Sigmoid colon (tissue), 4 donors: ENCODE measurements around the gene E2F2.

Experiments
- CTCF ChIP-seq, 4 experiments: fragments of 450-650 bp in 3 of 4; fragments of 200-600 bp in 1 of 4; IDR thresholded peaks; one replicate each; pipeline ENCODE4 v1.5.1; 2016 to 2019; ENCODE audit warnings: antibody characterized with exemption in 4 of 4, mild to moderate bottlenecking in 3 of 4, moderate library complexity in 2 of 4
- EP300 ChIP-seq, 4 donors: sonication (generic); formaldehyde crosslinking; IDR thresholded peaks; one replicate each; pipeline ENCODE4 v1.6.1; 2017; ENCODE audit warnings: antibody characterized with exemption in 4 of 4
- POLR2A ChIP-seq, 2 donors: fragments of 450-650 bp; IDR thresholded peaks; one replicate each; pipeline ENCODE4 v1.6.1; 2016; ENCODE audit warnings: antibody characterized with exemption in 2 of 2, mild to moderate bottlenecking in 2 of 2, moderate library complexity in 2 of 2

GRCh38 chr1:23571465-23571864, 40.4 kb upstream of the E2F2 start:
- TF ChIP-seq EP300 (IDR thresholded peaks at IDR 0.05) (no peak), CTCF (IDR thresholded peaks at IDR 0.05) (no peak), POLR2A (IDR thresholded peaks at IDR 0.05) (no peak)
